ENCODE data around the gene RPS2.

RPS2 gene

GRCh38 chr16:1912215-1912543 lies 52.4 kb downstream of the RPS2 start:
- no peak for TF ChIP-seq CTCF (IDR thresholded peaks at IDR 0.05; ENCODE audit: poor library complexity, severe bottlenecking)
- Histone ChIP-seq H3K9me3 (ENCODE audit: severe bottlenecking) (no peaks in the 10 kb centered on the region), H3K36me3 (ENCODE audit: low read depth) (no peaks in the 10 kb centered on the region), H3K27ac (ENCODE audit: poor library complexity, severe bottlenecking) (no peak overlapping the region), H3K4me1 (ENCODE audit: insufficient read depth, poor library complexity, severe bottlenecking) (peaks cover 8% of the 10 kb centered on the region), H3K27me3 (ENCODE audit: insufficient read depth, poor library complexity, severe bottlenecking) (peaks cover 5% of the 10 kb centered on the region), H3K4me3 (ENCODE audit: severe bottlenecking) (no peak overlapping the region)
- DNase-seq (ENCODE audit: low spot score) (no peak), ATAC-seq (ENCODE audit: low read depth) (no peak)
